OCI-LY1 (cell line): ENCODE data around the gene COG7.

Experiments used
- EZH2 ChIP-seq: fragments of 200-600 bp; sonication (generic), shearing (Covaris generic); IDR thresholded peaks from 2 replicates; pipeline ENCODE4 v1.8.0; 2017; ENCODE audit warnings: borderline replicate concordance, mixed run types, mild to moderate bottlenecking, antibody characterized with exemption, low read length, moderate library complexity, mixed read lengths
- TF ChIP-seq, protein P1 (sequence below): fragments of 200-600 bp; sonication (generic), shearing (Covaris generic); IDR thresholded peaks from 2 replicates; pipeline ENCODE4 v1.5.1; 2017; ENCODE audit warnings: mild to moderate bottlenecking, antibody characterized with exemption, low read length, moderate library complexity, mixed read lengths

DNA sequence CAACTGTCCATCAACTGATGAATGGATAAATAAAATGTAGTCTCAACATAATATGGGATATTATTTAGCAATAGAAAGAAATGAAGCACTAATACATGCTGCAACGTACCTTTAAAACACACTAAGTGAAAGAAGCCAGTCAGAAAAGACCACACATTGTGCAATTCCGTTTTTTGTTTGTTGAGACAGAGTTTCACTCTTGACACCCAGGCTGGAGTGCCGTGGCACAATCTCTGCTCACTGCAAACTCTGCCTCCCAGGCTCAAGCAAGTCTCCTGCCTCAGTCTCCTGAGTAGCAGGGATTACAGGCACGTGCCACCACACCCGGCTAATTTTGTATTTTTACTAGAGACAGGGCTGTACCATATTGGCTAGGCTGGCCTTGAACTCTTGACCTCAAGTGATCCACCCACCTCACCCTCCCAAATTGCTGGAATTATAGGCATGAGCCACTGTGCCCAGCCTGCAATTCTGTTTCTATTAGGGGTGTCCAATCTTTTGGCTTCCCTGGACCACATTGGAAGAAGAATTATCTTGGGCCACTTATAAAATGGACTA lies 110.8 kb downstream of the COG7 start:
- TF ChIP-seq, protein P1, sequence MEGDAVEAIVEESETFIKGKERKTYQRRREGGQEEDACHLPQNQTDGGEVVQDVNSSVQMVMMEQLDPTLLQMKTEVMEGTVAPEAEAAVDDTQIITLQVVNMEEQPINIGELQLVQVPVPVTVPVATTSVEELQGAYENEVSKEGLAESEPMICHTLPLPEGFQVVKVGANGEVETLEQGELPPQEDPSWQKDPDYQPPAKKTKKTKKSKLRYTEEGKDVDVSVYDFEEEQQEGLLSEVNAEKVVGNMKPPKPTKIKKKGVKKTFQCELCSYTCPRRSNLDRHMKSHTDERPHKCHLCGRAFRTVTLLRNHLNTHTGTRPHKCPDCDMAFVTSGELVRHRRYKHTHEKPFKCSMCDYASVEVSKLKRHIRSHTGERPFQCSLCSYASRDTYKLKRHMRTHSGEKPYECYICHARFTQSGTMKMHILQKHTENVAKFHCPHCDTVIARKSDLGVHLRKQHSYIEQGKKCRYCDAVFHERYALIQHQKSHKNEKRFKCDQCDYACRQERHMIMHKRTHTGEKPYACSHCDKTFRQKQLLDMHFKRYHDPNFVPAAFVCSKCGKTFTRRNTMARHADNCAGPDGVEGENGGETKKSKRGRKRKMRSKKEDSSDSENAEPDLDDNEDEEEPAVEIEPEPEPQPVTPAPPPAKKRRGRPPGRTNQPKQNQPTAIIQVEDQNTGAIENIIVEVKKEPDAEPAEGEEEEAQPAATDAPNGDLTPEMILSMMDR, result no peak
- no peak for TF ChIP-seq EZH2
